ENCODE results near the gene ATG16L1.
A peak's percentile ranks its signal among the peaks of the same experiment; 100 is the strongest.

Gene ATG16L1

DNA sequence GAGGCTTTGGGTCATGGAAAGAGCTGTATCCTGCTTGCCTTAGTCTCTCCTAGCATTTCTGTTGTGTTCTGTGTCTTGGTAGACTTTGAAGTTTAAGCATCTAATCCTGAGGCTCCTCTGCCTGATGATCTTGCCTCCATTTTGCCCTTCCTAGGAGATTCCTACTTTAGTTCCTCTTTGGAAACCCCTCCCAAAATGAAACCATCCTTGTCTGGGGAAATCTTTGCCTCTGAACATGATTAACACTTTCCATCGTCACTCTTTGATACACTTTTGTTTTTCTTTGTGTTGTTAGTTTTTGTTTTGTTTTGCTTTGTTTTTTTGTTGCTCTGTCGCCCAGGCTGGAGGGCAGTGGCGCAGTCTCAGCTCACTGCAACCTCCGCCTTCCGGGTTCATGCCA is 9.2 kb downstream of the ATG16L1 start:
- no peak for DNase-seq (ENCODE audit: low spot score)

DNA sequence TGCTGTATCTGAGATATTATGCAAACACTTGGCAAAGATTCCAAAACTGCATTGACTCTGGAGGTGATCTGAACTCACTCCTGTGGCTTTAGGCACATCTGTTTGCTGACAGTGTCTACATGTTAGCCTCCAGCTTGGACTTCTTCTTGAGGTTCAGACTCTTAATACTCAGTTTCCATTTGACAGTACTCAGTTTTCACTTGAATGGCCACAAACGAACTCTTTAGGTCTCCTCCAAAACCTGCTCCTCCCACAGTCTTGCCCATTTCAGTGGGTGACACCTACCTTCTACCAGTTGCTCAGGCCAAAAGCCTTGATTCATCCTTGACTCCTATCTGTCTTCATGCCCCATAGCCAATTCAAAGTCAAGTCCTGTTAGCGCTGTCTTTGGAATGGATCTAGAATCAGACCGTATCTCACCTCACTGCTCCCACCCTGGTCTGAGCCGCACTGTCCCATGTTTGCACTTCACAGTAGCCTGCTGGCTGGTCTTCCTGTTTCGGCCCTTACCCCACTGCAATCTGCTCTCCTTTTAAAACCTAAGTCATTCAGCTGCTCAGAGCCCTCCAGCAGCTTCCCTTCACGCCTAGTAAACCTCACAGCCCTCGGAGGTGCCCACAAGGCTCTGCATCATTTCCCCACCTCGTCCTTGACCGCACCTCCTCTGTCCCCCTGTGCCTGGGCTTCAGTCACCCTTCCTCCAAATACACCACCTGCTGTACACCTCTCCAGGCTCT is 10.5 kb downstream of the ATG16L1 start:
- DNase-seq (ENCODE audit: low spot score): no peak

GRCh38 chr2:233262562-233262961 is 11.1 kb downstream of the ATG16L1 start:
- DNase-seq (ENCODE audit: low spot score): no peak

DNA sequence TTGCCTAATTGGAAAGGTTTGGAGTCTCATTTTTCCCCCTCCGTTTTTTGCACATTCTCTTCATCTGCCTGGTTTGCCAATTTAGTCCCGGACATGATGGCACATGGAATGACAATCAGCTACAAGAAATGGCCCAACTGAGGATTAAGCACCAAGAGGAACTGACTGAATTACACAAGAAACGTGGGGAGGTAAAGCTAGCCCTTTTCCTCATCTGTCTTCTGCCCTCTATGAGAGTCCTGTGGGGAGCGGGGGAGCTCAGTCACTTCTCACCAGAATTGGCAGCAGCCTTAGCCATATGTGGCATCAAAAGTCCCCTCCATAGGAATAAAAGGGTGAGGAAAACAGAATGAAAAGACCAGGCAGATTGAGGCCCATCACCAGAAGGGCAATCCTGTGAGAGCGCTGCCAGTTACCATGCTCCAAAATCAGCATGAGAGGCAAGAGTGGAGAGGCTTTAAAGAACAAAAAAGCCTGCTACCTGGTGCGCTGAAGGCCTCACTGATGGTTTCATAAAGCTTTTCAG is 11.6 kb downstream of the ATG16L1 start:
- no peak for DNase-seq (ENCODE audit: low spot score)

- no peak for DNase-seq (ENCODE audit: low spot score)
Observed at GRCh38 chr2:233264667-233265066, 13.2 kb downstream of the ATG16L1 start.

GRCh38 chr2:233265899-233266431 is 14.5 kb downstream of the ATG16L1 start:
- no peak for DNase-seq (ENCODE audit: low spot score)

DNA sequence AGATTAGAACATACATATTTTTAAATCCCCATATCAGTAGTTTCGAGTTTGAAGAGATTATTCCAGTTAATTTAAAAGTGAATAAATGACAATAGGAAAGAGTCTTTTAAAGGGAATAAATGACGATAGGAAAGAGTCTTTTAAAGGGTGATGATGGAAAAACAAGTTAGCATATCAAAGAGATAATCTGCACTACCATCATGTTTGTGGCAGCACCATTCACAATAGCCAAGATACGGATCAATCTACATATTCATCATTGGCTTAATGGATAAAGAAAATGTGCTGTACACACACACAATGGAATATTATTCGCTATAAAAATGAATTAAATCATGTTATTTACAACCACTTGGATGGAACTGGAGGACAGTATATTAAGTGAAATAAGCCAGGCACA is 15.0 kb downstream of the ATG16L1 start:
- DNase-seq (ENCODE audit: low spot score): no peak

DNA sequence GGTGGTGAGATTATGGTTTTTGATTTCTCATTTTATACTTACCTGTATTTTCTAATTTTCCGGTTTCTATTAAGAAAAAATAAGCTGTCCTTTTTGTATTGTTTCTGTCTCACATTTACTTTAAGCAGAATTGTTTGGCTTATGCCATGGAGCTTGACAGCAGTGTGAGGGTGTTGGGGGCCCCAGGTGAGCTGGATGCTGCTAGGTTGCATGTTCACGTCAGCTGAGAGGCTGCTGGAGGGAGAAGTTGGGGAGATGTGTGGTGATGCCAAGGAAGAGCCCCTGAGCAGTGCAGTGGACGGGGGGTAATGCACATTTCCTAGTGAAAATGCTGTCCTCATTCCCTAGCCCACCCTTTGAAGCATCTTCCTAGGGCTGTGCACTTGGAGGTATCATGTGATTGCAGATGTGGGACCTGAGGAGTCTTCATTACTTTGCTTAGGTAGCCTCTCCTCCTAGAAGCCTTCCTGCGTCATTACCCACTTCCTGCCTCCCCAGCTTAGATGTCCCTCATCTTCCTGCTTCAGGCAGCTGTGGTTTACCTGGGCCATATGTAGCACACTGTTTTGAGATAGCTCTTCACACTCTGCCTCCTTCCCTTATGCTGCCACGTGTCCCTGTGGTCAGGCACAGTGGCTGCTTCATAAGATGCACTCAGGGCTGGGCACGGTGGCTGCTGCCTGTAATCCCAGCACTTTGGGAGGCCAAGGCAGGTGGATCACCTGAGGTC is 16.2 kb downstream of the ATG16L1 start:
- no peak for DNase-seq (ENCODE audit: low spot score)

DNA sequence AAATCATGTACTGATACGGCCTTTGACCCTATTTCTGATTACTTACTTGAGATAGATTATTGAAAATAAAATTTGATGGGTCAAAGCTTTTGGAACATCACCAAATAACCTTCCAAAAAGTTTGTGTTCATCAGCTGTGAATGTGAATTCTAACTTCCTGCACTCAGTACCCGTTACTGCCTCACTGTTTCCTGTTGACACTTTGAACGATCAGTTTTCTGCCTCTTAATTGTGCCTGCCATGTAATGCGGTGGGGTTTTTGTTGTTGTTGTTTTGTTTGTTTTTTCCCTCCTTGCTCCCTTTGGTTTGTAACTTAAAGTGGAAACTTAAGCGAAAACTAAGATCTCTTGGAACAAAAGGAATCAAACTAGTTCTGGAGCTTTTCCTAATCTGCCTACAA is 18.9 kb downstream of the ATG16L1 start:
- no peak for DNase-seq (ENCODE audit: low spot score)

DNA sequence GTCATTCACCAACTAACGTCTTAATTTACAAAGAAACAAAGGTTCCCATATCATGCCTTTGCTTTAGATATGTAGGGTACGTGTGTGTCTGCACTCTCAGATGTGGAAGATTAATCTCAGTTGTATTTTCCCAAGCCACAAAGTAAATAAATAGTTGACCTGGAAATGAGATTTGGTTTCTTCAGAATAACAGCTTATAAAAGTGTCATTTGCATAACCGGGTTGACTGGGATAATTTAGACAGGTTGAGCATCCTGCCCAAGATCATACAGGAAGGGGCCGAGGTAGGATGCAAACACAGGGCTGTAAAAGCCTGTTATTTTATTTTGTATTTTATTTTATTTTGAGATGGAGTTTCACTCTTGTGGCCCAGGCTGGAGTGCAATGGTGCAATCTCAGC is 19.5 kb downstream of the ATG16L1 start:
- DNase-seq (ENCODE audit: low spot score): no peak

- no peak for DNase-seq (ENCODE audit: low spot score)
Observed at GRCh38 chr2:233271693-233272092, 20.2 kb downstream of the ATG16L1 start.

- no peak for DNase-seq (ENCODE audit: low spot score)
Observed at GRCh38 chr2:233273120-233273519, 21.6 kb downstream of the ATG16L1 start.

DNA sequence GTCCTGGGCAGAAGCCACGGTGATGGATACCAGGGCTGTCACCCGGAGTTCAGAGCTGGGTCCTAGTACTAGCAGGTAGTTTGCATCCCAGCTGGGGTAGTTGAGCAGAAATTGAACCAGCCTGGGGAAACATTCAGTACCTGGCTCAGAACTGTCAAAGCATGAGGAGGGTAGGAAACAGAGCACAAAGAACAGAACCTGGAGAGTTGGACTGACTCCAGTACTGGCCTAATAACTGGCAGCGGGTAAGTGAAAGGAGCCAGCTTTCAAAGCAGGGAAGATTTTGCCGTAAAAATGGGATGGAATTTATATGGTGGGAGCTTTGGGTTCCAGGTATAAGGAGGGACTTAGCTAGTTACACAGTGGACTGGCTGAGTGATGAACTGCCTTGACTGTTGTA is 23.8 kb downstream of the ATG16L1 start:
- no peak for DNase-seq (ENCODE audit: low spot score)

- no peak for DNase-seq (ENCODE audit: low spot score)
Observed at GRCh38 chr2:233278921-233279320, 27.4 kb downstream of the ATG16L1 start.

DNA sequence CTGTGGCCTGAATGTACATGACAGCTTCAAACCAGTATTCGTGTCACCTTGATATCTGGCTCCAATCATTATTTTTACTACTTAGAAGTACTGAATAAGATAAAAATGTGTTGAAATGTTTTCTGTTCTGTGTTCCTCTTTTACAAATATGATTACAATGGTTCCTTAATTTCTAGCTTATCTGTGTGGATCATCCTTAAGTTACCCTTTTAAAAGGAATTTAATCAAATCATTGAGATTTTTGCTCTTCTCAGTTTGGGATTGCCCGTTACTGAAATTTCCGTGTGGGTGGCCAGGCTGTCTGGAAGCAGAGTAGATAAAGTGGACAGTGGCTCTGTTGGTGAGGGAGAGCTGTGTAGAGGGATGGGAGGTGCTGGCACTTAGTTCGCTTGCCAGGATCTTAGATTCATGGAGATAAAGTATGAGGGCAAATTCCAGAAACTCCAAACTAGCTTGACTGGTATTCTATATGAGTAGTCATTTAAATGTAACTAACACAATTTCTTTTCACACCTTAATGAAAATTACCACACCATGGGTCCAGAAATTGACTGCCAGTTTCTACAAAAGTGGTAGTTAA is 28.7 kb downstream of the ATG16L1 start:
- no peak for DNase-seq (ENCODE audit: low spot score)

DNA sequence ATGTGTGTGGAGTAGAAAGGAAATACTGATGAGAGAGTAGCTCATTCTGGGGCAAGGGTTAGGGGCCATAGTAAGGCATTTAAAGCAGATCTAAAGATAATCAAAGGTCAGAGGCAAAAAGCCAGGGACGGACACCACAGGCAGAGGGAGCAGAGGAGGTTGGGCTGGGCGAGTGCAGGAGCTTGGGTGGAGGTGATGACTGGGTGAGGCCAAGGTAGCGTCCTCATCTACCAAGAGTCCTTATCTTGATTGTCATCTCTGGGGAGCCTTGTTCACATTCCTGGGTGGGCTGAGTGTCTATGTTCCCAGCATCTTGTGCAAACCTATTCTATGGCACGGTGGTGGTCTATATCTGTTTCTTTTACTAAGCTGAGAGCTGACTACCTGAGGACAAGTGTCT is 30.1 kb downstream of the ATG16L1 start:
- DNase-seq (ENCODE audit: low spot score): no peak

GRCh38 chr2:233281992-233282603 is 30.6 kb downstream of the ATG16L1 start:
- no peak for DNase-seq (ENCODE audit: low spot score)

DNA sequence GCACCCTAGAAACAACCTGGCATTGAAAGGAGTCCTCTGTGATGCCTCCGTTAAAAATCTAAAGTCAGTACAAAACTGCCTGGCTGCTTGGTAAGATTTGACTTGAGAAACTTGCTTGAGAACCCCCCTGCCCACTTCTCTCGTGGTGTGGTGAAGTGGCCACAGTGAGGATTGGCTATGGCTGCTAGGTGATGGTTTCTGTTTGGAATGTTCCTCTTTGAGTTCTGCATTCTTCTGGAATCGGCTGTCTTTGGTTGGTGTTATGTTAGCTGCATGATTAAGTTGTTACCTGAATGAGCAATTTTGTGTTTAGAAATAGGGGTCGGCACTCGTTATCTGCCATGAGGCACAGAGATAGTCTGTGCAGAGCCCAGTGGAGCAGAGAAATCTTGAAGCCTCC is 34.4 kb downstream of the ATG16L1 start:
- peak; percentile 41 for DNase-seq (ENCODE audit: low spot score)

DNA sequence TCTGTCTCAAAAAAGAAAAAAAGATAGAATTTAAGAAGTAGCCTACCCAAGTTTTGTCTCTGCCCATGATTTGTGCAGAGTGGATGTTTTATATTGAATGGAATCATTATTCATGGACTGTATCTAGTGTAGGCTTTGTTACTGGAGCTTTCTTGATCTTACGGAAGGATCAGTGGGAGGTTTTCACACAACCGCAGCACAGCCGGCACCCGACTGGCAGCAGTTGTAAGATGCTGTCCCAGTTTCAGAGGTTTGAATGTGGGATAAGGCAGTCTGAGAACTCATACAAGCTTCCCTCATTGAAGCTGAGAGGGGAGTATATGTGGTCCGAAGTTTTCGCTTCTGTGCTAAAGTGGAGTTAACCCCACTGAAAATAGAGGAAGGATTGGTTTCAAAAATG is 36.4 kb downstream of the ATG16L1 start:
- DNase-seq (ENCODE audit: low spot score): no peak

GRCh38 chr2:233288663-233289062 is 37.2 kb downstream of the ATG16L1 start:
- no peak for DNase-seq (ENCODE audit: low spot score)

- DNase-seq (ENCODE audit: low spot score): no peak
Observed at GRCh38 chr2:233289648-233290047, 38.2 kb downstream of the ATG16L1 start.

GRCh38 chr2:233290051-233290845 is 38.8 kb downstream of the ATG16L1 start:
- DNase-seq (ENCODE audit: low spot score): no peak
